ENCODE data around the gene EML5. TPM values are rescaled to one million over a fixed set of nuclear protein-coding genes. Genes with fewer than 3 reads are reported as not detected.
A peak's percentile ranks its signal among the peaks of the same experiment; 100 is the strongest.

The EML5 gene
- total RNA-seq, 1 experiment from 2014 or later, result 0.85 TPM

GRCh38 chr14:88793259-88793625, 489 bp upstream of the EML5 start:
- ChIA-PET POLR2A (no interaction called here), CTCF (interaction anchor here (1.2 to 1.4 kb wide), 4 partner anchors 32 to 126 kb away, joined by 3 to 6 read pairs (median 4); partner anchors contain the start of gene TTC8)
- TF ChIP-seq HMGXB4 (CRISPR knock-in tag; IDR thresholded peaks at IDR 0.05) (0 out of 2 replicates have a peak, but pooled peaks have one; percentile 13), RELA (CRISPR knock-in tag; IDR thresholded peaks at IDR 0.05; ENCODE audit: borderline replicate concordance) (no peak), ZMAT4 (CRISPR knock-in tag; IDR thresholded peaks at IDR 0.05) (no peak), E2F5 (CRISPR knock-in tag; IDR thresholded peaks at IDR 0.05) (no peak), ZNF121 (CRISPR knock-in tag; IDR thresholded peaks at IDR 0.05) (peak; percentile 84), ZNF219 (CRISPR knock-in tag; IDR thresholded peaks at IDR 0.05; ENCODE audit: borderline replicate concordance) (no peak)
- ATAC-seq (no peak), DNase-seq (ENCODE audit: low spot score) (no peak)
- no peaks in the 10 kb centered on the region for H3K9me3 Mint-ChIP-seq
- H3K4me3 Mint-ChIP-seq, result peak overlapping the region; percentile 81
- peaks cover 70% of the 10 kb centered on the region for H3K27me3 Mint-ChIP-seq (ENCODE audit: low read depth)
- H3K36me3 Mint-ChIP-seq, result no peaks in the 10 kb centered on the region
- H3K27ac Mint-ChIP-seq, result no peak overlapping the region
- H3K4me1 Mint-ChIP-seq, result no peaks in the 10 kb centered on the region

GRCh38 chr14:88791629-88792472, 902 bp downstream of the EML5 start:
- Mint-ChIP-seq H3K4me3 (peak overlapping the region; percentile 80), H3K9me3 (peaks cover 3% of the 10 kb centered on the region), H3K27ac (no peak overlapping the region), H3K27me3 (ENCODE audit: low read depth) (peaks cover 68% of the 10 kb centered on the region), H3K36me3 (no peaks in the 10 kb centered on the region), H3K4me1 (no peaks in the 10 kb centered on the region)
- TF ChIP-seq ZSCAN18 (CRISPR knock-in tag; IDR thresholded peaks at IDR 0.05) (no peak), ZNF423 (CRISPR knock-in tag; IDR thresholded peaks at IDR 0.05) (peak; percentile 89), FOXK1 (CRISPR knock-in tag; IDR thresholded peaks at IDR 0.05) (peak; percentile 9; the same call in 1 of the 2 replicates)
- DNase-seq (ENCODE audit: low spot score) (peak; percentile 18), ATAC-seq (peak; percentile 5; the same call in 1 of the 2 replicates)
- POLR2A ChIA-PET, result interaction anchor here (1.2 kb wide), 1 partner anchor 33 kb away, joined by 4 read pairs; the partner anchor contains the start of gene TTC8
- CTCF ChIA-PET, result interaction anchor here (0.6 to 1.4 kb wide), 5 partner anchors 33 to 124 kb away, joined by 3 to 6 read pairs (median 3); partner anchors contain the start of gene TTC8

GRCh38 chr14:88791252-88791621, 1.5 kb downstream of the EML5 start:
- Mint-ChIP-seq H3K27ac (no peak overlapping the region), H3K4me1 (no peaks in the 10 kb centered on the region), H3K4me3 (peak overlapping the region; percentile 80), H3K36me3 (no peaks in the 10 kb centered on the region), H3K9me3 (peaks cover 7% of the 10 kb centered on the region), H3K27me3 (ENCODE audit: low read depth) (peaks cover 73% of the 10 kb centered on the region)
- TF ChIP-seq ZNF121 (CRISPR knock-in tag; IDR thresholded peaks at IDR 0.05) (no peak), AFF4 (CRISPR knock-in tag; IDR thresholded peaks at IDR 0.05; ENCODE audit: borderline replicate concordance) (no peak), ELF4 (CRISPR knock-in tag; IDR thresholded peaks at IDR 0.05; ENCODE audit: low read depth) (no peak), IRF1 (CRISPR knock-in tag; IDR thresholded peaks at IDR 0.05) (no peak), CBFB (CRISPR knock-in tag; IDR thresholded peaks at IDR 0.05; ENCODE audit: low read depth) (no peak), ERG (CRISPR knock-in tag; IDR thresholded peaks at IDR 0.05) (no peak), NR2C2 (CRISPR knock-in tag; IDR thresholded peaks at IDR 0.05) (no peak)
- POLR2A ChIA-PET, result interaction anchor here (1.2 kb wide), 1 partner anchor 33 kb away, joined by 4 read pairs; the partner anchor contains the start of gene TTC8
- no peak for ATAC-seq
- CTCF ChIA-PET, result no interaction called here
- DNase-seq (ENCODE audit: low spot score), result no peak
